SK-N-SH treated with all-trans-retinoic acid at 6 μM for 48 hours (cell line): ENCODE data around the gene GCH1.

ENCODE experiments used
- ARNTL ChIP-seq: fragments of 450-650 bp; formaldehyde crosslinking; IDR thresholded peaks from 2 replicates; pipeline ENCODE4 v1.5.0; 2020; ENCODE audit warnings: low read depth, mild to moderate bottlenecking, moderate library complexity, borderline replicate concordance
- CSDC2 ChIP-seq: fragments of 250-450 bp; sonication (Bioruptor Pico); IDR thresholded peaks from 2 replicates; pipeline ENCODE4 v1.5.0; 2020; ENCODE audit warnings: mild to moderate bottlenecking, moderate library complexity
- ISL1 ChIP-seq: fragments of 250-450 bp; sonication (Bioruptor Pico); IDR thresholded peaks from 2 replicates; pipeline ENCODE4 v2.1.2; 2022; ENCODE audit warnings: mild to moderate bottlenecking, moderate library complexity
- RARB ChIP-seq: fragments of 250-450 bp; sonication (Bioruptor Pico); IDR thresholded peaks from 2 replicates; pipeline ENCODE4 v1.8.0; 2021; ENCODE audit warnings: mild to moderate bottlenecking, moderate library complexity
- SNAI2 ChIP-seq: fragments of 250-450 bp; sonication (Bioruptor Pico); IDR thresholded peaks from 2 replicates; pipeline ENCODE4 v1.5.0; 2020; ENCODE audit warnings: mild to moderate bottlenecking, moderate library complexity
- TOX ChIP-seq: fragments of 250-450 bp; sonication (Bioruptor Pico); IDR thresholded peaks from 2 replicates; pipeline ENCODE4 v1.8.0; 2021; ENCODE audit warnings: mild to moderate bottlenecking, moderate library complexity, borderline replicate concordance
- ZFP3 ChIP-seq: fragments of 250-450 bp; sonication (Bioruptor Pico); IDR thresholded peaks from 2 replicates; pipeline ENCODE4 v1.5.0; 2020; ENCODE audit warnings: mild to moderate bottlenecking, moderate library complexity
- ZFP30 ChIP-seq: fragments of 450-650 bp; formaldehyde crosslinking; IDR thresholded peaks from 2 replicates; pipeline ENCODE4 v1.5.0; 2022; ENCODE audit warnings: mild to moderate bottlenecking, moderate library complexity
- ZNF8 ChIP-seq: fragments of 450-650 bp; formaldehyde crosslinking; IDR thresholded peaks from 2 replicates; pipeline ENCODE4 v1.5.0; 2020; ENCODE audit warnings: mild to moderate bottlenecking, moderate library complexity
- TF ChIP-seq, protein P1 (sequence below): fragments of 250-450 bp; sonication (Bioruptor Pico); IDR thresholded peaks from 2 replicates; pipeline ENCODE4 v1.5.1; 2021; ENCODE audit warnings: mild to moderate bottlenecking, moderate library complexity
- TF ChIP-seq, protein P2 (sequence below): fragments of 250-450 bp; sonication (Bioruptor Pico); IDR thresholded peaks from 2 replicates; pipeline ENCODE4 v1.5.0; 2020; ENCODE audit warnings: mild to moderate bottlenecking, moderate library complexity

DNA sequence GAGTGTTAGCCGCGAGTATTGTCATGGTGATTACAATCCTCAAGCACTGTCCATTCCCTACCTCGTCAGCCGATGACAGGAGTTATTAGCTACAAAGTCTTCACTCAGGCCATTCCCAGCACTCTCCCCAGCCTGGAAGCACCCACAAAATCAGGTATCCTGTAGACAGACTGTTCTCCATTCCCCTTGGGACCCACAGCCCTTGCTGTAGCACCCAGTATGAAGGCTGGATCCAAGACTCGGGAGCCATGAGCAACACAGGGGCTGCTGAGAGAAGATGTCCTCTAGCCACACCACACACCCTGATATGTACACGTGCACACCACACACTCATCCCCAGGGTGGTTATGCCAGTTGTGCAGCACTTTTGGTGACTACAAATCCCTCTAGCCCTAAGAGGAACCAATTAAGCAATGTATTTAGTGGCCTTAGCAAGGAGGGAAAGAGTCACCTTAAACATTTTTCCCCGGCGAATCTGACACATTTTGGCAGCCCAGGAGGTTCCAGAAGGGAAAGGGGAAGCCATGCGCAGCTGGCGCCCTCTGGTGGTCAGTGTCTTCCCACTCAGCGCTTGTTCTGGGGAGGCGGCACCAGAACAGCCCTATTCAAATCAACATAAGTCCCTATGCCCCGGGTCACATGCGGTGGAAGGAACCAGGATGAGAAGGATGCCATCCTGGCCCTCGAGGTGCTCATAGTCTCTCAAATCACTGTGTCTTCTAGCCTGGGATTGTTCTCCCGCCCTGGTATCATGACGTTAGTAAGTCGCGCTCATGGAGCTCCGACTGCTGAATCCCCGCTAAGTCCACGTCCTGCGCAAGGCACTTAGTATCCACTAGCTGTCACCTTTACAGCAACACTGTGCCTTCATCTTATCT is 96.9 kb downstream of the GCH1 start:
- TF ChIP-seq SNAI2 (CRISPR knock-in tag): no peak
- TF ChIP-seq, protein P1, sequence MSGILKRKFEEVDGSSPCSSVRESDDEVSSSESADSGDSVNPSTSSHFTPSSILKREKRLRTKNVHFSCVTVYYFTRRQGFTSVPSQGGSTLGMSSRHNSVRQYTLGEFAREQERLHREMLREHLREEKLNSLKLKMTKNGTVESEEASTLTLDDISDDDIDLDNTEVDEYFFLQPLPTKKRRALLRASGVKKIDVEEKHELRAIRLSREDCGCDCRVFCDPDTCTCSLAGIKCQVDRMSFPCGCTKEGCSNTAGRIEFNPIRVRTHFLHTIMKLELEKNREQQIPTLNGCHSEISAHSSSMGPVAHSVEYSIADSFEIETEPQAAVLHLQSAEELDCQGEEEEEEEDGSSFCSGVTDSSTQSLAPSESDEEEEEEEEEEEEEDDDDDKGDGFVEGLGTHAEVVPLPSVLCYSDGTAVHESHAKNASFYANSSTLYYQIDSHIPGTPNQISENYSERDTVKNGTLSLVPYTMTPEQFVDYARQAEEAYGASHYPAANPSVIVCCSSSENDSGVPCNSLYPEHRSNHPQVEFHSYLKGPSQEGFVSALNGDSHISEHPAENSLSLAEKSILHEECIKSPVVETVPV (CRISPR knock-in tag): no peak
- no peak for TF ChIP-seq ZFP30 (CRISPR knock-in tag)
- TF ChIP-seq, protein P2, sequence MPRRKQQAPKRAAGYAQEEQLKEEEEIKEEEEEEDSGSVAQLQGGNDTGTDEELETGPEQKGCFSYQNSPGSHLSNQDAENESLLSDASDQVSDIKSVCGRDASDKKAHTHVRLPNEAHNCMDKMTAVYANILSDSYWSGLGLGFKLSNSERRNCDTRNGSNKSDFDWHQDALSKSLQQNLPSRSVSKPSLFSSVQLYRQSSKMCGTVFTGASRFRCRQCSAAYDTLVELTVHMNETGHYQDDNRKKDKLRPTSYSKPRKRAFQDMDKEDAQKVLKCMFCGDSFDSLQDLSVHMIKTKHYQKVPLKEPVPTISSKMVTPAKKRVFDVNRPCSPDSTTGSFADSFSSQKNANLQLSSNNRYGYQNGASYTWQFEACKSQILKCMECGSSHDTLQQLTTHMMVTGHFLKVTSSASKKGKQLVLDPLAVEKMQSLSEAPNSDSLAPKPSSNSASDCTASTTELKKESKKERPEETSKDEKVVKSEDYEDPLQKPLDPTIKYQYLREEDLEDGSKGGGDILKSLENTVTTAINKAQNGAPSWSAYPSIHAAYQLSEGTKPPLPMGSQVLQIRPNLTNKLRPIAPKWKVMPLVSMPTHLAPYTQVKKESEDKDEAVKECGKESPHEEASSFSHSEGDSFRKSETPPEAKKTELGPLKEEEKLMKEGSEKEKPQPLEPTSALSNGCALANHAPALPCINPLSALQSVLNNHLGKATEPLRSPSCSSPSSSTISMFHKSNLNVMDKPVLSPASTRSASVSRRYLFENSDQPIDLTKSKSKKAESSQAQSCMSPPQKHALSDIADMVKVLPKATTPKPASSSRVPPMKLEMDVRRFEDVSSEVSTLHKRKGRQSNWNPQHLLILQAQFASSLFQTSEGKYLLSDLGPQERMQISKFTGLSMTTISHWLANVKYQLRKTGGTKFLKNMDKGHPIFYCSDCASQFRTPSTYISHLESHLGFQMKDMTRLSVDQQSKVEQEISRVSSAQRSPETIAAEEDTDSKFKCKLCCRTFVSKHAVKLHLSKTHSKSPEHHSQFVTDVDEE (CRISPR knock-in tag): no peak
- no peak for TF ChIP-seq RARB (CRISPR knock-in tag)
- no peak for TF ChIP-seq ZFP3 (CRISPR knock-in tag)
- no peak for TF ChIP-seq ARNTL (CRISPR knock-in tag)
- TF ChIP-seq ISL1: no peak
- TF ChIP-seq ZNF8 (CRISPR knock-in tag): no peak
- no peak for TF ChIP-seq TOX
- TF ChIP-seq CSDC2 (CRISPR knock-in tag): no peak
